ENCODE data around the gene PCDHGA5.
"Not testable (repeated sequence)": the region's sequence is repeated elsewhere in the genome, so short reads cannot be mapped to it uniquely, and the experiment has no call there.

PCDHGA5 gene

DNA sequence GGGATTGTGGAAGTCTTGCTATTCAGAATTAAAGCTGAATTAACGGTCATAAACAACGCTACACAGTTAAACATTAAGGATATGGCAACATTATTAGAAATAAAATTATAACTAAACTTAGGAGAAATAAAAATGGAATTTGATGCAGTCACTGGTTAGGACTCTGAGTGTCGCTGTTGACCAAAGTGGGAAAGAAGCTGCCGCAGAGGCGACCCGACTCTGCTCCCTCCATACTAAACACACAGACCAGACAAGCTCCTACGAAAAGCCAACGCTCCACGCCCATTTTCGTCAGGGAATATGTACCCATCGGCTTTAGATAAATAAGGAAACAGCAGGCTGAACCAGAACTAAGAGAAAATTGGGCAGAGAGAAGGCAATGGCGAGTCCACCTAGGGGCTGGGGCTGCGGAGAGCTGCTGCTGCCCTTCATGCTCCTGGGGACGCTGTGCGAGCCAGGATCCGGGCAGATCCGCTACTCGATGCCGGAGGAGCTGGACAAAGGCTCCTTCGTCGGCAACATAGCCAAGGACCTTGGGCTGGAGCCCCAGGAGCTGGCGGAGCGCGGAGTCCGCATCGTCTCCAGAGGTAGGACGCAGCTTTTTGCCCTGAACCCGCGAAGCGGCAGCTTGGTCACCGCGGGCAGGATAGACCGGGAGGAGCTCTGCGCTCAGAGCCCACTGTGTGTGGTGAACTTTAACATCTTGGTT is at the start of gene PCDHGA5:
TSS of gene PCDHGA5 (plus strand) at position 211 of the 709 bp plus-strand sequence. CDS start at position 380, 169 bp downstream.
- no peak for DNase-seq (ENCODE audit: low read depth)

DNA sequence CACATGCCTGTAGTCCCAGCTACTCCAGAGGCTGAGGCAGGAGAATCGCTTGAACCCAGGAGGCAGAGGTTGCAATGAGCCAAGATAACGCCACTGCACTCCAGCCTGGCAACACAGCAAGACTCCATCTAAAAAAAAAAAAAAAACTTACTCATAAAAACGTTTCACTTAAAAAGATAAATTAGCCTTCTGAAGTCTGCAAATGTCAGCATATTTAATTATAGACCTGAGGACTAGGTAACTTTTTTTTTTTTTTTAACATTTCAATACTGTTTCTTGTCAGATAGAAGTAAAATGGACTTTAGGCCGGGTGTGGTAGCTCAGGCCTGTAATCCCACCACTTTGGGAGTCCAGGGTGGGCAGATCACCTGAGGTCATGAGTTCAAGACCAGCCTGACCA is 47.0 kb upstream of the PCDHGA5 start:
- DNase-seq (ENCODE audit: low read depth) = not testable (repeated sequence)

DNA sequence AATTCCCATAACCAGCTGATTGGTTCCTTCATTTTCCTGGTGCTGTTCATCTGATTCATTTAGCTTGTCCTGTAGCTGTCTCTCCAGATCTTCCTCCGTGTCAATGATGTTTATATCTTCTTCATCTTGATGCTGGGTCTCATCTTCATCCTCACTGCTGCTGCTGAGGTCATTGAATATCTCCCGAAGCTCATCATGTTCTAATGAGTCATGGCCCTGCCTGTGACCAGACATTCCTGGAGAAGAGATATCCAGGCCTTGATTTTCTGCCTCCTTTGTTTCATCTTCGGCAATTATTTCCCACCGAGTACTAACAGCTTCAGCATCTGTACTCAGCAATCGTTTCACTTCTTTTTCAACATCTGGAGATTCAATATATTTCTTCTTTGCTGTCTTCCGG is 44.8 kb upstream of the PCDHGA5 start:
- no peak for DNase-seq (ENCODE audit: low read depth)

DNA sequence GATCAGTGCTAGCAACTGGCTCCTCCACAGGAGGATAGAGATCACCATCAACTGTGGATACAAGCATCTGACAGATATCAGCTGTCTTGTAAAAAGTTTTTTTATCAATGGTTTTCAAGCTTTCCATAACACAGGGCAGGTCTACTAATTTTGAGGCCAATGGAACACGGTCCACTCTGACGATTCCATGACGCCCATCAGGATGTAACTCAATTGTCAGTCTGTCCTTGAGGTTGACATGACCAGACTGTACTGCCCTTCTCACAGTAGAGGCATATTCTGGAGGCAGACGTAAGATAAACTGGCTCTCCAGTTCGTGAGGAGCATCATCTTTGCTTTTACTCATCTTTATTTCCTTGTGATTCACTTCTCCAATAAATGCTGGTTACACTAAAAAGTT is 44.3 kb upstream of the PCDHGA5 start:
- DNase-seq (ENCODE audit: low read depth) = no peak

DNA sequence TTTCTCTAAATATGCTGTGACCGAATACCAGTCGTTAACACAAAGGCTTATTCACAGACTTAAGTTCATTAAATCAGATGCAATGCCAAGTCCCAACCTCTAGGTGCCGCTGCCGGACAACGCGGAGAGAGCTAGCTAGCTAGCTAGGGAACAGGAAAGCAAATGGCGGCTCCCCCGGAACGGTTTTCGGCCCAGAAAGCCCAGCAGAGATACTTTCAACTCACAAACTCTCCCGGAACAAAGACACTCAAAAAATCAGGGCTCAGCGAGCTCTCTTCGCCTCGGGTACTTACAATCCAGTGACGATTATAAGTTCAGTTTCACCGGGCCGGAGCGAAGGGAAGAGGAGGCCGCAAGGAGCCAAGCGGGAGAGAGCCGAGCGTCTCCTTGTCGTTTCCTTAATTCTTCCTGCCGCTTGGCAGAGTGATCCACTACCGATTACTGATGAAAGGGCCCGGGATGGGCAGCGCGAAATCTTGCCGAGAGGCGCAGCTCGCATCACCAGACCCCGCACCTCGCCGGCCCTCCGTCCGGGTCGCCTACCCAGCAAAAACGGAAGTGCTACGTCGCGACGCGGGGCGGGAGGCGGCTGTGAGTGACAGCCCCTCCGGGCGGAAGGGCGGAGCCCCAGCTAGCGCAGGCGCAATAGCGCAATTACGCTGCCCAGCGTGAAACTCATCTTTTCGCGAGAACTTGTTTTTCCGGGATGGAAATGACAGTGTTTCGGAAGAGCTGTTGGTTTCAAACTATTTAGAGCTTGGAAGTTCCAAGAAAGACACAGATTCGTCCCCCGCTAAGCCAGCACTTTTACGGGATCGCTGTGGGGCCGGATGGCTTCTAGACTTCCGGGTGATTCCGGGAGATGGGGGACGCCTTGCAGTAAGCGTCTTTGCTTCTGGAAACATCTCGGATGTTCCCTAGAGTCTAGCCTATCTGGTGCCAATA is 43.5 kb upstream of the PCDHGA5 start, which contains the start of gene TAF7:
TSS of gene TAF7 (minus strand) at position 560 of the 945 bp plus-strand sequence. CDS start 740 bp downstream, outside the sequence.
- peak; percentile 84 for DNase-seq (ENCODE audit: low read depth)

DNA sequence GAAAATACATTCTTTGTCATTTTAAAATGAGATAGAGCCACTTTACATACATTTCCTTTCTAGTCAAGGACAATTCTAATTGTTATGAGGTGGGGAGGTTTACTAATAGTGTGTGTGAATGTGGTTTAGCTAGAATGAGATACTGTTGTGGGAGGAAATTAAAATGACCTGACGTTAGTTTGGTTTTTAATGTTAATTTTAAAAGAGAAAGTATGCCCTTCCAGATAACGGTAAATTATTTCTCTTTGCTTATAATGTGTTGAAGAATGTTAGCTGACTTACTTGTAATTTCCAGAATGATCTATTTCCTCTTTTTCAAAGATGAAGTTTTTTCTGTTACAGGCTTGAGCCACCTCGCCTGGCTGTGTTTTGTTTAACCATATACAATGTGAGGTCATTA is 41.7 kb upstream of the PCDHGA5 start:
- no peak for DNase-seq (ENCODE audit: low read depth)

DNA sequence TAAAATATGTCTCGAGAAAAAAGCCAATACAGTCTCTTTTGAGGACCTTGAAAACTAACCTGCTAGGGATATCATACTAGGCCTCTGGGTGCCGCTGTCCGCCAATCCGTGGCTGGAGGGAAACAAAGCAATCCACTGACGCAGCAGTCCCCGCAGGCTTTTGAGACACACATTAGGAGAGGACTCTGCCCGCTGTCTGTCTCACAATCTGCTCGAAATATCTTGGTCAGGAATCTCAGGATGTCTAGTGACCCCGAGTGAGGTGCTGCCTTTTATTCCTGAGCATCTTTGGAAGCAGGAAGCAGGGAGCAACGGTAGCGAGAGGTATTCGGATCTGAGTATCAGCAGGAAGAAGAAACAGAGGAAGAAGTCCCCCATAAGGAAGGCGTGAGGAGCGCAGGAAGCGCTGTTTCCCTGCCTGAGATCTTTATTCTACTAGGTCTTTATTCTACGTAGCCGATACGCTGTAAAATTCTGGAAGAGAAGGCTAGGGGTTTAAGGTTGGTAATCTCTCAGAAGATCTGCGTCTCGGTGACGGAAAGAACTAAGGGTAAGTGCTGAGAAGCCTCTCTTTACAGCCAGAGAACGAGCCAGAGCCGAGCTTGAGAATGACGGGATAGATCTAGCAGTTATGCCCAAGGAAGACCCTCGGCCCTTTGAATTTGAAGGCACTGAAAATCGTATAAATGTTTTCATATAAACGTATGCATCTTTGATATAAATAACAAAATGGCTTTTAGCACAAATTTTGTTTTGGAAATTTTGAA is 37.7 kb upstream of the PCDHGA5 start:
- DNase-seq (ENCODE audit: low read depth) = peak; percentile 35

DNA sequence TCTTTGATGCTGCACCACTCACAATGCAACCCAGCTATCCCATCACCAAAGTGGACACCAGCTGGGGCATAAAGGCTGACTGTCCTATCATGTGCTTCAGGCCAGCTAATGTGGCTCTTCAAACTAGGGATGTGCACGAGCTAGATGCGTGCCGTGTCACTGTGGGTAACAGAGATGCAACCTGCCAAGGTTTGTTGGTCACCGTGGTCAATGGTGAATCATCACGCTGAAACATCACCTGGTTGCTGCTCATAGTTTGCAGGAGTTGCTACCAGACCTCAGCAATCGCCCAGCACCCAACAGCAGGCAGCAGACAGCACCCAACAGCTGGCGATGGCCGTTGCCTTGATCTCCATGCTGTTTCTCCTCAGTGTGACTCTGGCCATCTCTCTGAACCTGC is 35.7 kb upstream of the PCDHGA5 start:
- DNase-seq (ENCODE audit: low read depth) = no peak

DNA sequence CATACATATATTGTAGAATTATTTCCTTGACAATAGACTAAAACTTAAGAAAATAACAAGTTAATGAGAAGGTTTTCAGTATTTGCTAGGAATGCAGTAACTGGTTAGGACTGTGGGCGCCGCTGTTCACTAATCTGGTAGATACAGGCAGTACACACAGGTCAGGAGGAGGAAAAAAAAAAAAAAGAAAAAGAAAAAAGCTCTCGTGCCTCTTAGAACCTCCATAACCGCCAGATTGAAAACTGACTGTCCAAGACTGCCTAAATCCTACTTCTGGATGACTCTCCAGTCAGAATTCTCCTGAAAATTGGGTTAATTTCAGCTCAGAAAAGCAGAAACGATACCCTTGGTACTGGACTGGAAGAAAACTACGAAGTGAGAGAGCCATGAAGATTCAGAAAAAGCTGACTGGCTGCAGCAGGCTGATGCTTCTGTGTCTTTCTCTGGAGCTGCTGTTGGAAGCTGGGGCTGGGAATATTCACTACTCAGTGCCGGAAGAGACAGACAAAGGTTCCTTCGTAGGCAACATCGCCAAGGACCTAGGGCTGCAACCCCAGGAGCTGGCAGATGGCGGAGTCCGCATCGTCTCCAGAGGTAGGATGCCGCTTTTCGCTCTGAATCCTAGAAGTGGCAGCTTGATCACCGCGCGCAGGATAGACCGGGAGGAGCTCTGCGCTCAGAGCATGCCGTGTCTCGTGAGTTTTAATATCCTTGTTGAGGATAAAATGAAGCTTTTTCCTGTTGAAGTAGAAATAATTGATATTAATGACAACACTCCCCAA is 33.5 kb upstream of the PCDHGA5 start, which contains the start of gene PCDHGA1:
TSS of gene PCDHGA1 (plus strand) at position 216 of the 782 bp plus-strand sequence.
- DNase-seq (ENCODE audit: low read depth) = no peak

DNA sequence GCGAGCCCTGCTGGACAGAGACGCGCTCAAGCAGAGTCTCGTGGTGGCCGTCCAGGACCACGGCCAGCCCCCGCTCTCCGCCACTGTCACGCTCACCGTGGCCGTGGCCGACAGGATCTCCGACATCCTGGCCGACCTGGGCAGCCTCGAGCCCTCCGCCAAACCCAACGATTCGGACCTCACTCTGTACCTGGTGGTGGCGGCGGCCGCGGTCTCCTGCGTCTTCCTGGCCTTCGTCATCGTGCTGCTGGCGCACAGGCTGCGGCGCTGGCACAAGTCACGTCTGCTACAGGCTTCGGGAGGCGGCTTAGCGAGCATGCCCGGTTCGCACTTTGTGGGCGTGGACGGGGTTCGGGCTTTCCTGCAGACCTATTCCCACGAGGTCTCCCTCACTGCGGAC is 31.4 kb upstream of the PCDHGA5 start:
- not testable (repeated sequence) for DNase-seq (ENCODE audit: low read depth)

DNA sequence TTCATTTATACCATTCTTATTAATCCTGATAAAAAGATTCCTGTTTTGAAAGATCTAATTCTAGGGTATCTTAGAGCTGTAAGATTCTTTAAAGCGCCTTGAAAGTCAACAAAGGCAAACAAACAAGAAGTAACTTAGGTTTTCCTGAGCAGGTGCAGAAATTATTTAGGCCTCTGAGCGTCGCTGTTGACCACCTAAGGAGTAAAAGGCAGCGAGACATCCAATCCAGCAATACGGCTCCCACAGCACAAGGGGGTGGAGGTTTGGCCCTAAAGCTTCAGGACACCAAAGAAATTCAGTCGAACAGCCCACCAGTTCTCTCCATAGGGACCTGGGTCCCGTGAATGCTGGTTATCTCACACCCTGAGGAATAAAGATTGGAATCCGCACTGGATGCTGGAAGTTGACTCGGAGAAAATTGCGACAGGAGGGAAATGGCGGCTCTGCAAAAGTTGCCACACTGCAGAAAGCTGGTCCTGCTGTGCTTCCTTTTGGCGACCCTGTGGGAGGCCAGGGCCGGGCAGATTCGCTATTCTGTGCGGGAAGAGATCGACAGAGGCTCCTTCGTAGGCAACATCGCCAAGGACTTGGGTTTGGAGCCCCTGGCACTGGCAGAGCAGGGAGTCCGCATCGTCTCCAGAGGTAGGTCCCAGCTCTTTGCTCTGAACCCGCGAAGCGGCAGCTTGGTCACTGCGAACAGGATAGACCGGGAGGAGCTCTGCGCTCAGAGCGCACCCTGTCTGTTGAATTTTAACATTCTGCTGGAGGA is 25.2 kb upstream of the PCDHGA5 start, which contains the start of gene PCDHGA2:
TSS of gene PCDHGA2 (plus strand) at position 223 of the 769 bp plus-strand sequence.
- DNase-seq (ENCODE audit: low read depth) = no peak

DNA sequence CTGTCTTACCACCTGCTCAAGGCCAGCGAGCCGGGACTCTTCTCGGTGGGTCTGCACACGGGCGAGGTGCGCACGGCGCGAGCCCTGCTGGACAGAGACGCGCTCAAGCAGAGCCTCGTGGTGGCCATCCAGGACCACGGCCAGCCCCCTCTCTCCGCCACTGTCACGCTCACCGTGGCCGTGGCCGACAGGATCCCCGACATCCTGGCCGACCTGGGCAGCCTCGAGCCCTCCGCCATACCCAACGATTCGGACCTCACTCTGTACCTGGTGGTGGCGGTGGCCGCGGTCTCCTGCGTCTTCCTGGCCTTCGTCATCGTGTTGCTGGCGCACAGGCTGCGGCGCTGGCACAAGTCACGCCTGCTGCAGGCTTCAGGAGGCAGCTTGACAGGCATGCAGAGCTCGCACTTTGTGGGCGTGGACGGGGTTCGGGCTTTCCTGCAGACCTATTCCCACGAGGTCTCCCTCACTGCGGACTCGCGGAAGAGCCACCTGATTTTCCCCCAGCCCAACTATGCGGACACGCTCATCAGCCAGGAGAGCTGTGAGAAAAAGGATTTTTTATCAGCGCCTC is 23.1 kb upstream of the PCDHGA5 start:
- DNase-seq (ENCODE audit: low read depth) = not testable (repeated sequence)

DNA sequence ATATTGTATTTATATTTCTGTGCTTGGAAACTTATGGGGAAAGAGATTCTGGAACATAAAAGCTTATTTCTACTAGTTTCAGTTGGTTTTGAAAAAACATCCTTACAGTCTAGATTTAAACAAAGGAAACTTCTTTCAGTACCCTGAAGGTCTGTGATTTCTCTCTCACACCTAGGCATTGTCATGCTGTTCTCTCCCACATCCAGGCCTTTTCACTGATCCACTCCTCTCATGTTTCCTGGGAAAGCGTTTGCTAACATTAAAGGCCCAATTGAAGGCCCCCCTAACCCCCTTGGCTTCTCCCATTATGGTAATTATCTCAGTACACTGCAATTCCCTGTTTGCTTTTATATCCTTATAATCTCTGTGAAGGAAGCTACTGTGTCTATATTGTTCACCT is 21.2 kb upstream of the PCDHGA5 start:
- DNase-seq (ENCODE audit: low read depth) = no peak

DNA sequence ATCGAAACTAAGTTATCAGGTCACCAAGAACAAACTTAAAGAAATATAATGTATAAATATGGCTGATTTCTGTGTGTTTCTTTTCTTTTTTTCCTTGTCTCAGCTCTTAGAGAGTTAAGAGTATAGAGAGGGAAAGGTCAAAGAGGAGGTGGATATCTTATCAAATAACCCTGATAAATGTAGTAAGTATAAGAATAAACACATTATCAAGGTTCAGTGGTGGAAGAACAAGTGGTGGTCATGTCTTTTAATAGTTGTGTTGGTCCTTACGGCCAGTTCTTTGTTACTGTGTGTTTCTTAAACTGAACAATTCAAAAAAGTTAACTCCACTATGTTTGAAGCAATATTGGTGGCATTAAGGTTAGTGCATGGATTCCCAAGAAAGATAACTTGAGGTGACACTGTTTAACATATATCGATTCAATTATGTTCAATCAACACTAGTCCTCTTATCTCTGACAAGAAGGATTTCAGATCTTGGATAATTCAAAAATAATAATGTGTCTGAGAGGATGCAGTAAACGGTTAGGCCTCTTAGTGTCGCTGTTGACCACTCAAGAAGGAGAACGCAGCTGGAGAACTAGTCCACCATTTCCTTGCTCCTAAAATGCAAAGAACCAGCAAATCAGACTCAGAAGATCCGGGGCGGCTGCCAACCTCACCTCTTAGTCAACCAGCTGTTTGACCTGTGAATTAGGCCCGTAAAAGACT is 20.6 kb upstream of the PCDHGA5 start, which contains the start of gene PCDHGA3:
TSS of gene PCDHGA3 (plus strand) at position 588 of the 711 bp plus-strand sequence. CDS start 205 bp downstream, outside the sequence.
- no peak for DNase-seq (ENCODE audit: low read depth)

DNA sequence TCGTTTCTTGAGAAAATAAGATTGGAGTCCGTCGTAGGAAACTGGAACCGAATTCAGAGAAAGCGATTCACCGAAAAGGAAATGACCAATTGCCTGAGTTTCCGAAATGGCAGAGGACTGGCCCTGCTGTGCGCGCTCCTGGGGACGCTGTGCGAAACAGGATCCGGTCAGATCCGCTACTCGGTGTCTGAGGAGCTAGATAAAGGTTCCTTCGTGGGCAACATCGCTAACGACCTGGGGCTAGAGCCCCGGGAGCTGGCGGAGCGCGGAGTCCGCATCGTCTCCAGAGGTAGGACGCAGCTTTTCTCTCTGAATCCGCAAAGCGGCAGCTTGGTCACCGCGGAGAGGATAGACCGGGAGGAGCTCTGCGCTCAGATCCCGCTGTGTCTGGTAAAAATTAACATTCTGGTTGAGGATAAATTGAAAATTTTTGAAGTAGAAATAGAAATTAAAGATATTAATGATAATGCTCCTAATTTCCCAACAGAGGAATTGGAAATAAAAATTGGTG is 20.0 kb upstream of the PCDHGA5 start:
- DNase-seq (ENCODE audit: low read depth) = no peak

DNA sequence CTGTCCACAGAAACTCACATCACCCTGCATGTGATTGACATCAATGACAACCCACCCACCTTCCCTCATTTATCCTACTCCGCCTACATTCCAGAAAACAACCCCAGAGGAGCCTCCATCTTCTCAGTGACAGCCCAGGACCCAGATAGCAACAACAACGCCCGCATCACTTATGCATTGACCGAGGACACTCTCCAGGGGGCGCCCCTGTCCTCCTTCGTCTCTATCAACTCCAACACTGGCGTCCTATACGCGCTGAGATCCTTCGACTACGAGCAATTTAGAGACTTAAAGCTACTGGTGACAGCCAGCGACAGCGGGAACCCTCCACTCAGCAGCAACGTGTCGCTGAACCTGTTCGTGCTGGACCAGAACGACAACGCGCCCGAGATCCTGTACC is 18.6 kb upstream of the PCDHGA5 start:
- DNase-seq (ENCODE audit: low read depth) = no peak

DNA sequence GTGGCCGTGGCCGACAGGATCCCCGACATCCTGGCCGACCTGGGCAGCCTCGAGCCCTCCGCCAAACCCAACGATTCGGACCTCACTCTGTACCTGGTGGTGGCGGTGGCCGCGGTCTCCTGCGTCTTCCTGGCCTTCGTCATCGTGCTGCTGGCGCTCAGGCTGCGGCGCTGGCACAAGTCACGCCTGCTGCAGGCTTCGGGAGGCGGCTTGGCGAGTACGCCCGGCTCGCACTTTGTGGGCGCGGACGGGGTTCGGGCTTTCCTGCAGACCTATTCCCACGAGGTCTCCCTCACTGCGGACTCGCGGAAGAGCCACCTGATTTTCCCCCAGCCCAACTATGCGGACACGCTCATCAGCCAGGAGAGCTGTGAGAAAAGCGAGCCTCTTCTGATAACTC is 17.9 kb upstream of the PCDHGA5 start:
- DNase-seq (ENCODE audit: low read depth) = not testable (repeated sequence)

DNA sequence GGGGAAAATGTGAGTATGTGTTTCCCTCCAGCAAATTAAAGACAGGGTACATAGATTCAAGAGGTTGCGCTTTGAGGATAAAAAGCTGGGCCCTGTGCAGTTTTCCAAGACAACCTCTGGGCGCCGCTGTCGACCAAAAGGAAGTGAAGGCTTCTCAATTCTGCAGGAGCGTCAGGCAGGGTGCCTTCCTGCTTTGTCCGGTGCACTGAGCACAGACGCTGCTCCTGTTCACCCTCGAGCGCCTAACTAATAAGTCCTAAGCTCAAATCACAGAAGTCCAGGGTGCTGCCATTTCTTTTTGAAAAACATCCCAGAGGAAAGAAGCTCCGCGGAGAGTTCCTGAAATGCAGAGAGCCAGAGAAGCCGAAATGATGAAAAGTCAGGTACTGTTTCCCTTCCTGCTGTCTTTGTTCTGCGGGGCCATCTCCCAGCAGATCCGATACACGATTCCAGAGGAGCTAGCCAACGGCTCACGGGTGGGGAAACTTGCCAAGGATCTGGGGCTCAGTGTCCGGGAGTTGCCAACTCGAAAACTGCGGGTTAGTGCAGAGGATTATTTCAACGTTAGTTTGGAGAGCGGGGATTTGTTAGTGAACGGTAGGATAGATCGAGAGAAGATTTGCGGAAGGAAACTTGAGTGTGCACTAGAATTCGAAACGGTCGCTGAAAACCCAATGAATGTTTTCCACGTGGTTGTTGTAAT is 13.9 kb upstream of the PCDHGA5 start, which contains the start of gene PCDHGB1:
TSS of gene PCDHGB1 (plus strand) at position 183 of the 703 bp plus-strand sequence. CDS start at position 345, 162 bp downstream.
- DNase-seq (ENCODE audit: low read depth) = no peak

Measured in activated gamma-delta T cell treated with anti-CD3 and anti-CD28 coated beads, Interleukin-2, amount 50 U/mL, for 16 hours (primary cell).